Glutamatergic neuron (in vitro differentiated cells): ENCODE results near the gene CD300E. TPM values are rescaled to one million over a fixed set of nuclear protein-coding genes. Genes with fewer than 3 reads are reported as not detected.
"Not testable (repeated sequence)": the region's sequence is repeated elsewhere in the genome, so short reads cannot be mapped to it uniquely, and the experiment has no call there.

Experiments used
- DNase-seq: peaks from one replicate; pipeline ENCODE4 v3.0.0; 2022
- H3K27ac Mint-ChIP-seq: one replicate; pipeline ENCODE4 v1.8.0; 2020; ENCODE audit warnings: mild to moderate bottlenecking, mixed read lengths, inconsistent platforms; ENCODE audit not compliant: unreplicated experiment
- H3K27me3 Mint-ChIP-seq: one replicate; pipeline ENCODE4 v1.8.0; 2020; ENCODE audit warnings: mild to moderate bottlenecking, moderate library complexity, mixed read lengths, inconsistent platforms; ENCODE audit not compliant: unreplicated experiment
- H3K36me3 Mint-ChIP-seq: one replicate; pipeline ENCODE4 v1.8.0; 2020; ENCODE audit warnings: mild to moderate bottlenecking, mixed read lengths, inconsistent platforms; ENCODE audit not compliant: unreplicated experiment
- H3K4me1 Mint-ChIP-seq: one replicate; pipeline ENCODE4 v1.8.0; 2020; ENCODE audit warnings: mild to moderate bottlenecking, low read depth, mixed read lengths, inconsistent platforms; ENCODE audit not compliant: unreplicated experiment
- H3K4me3 Mint-ChIP-seq: one replicate; pipeline ENCODE4 v1.8.0; 2020; ENCODE audit warnings: mild to moderate bottlenecking, mixed read lengths, inconsistent platforms; ENCODE audit not compliant: unreplicated experiment
- H3K9me3 Mint-ChIP-seq: one replicate; pipeline ENCODE4 v1.8.0; 2020; ENCODE audit warnings: mild to moderate bottlenecking, moderate library complexity, mixed read lengths, inconsistent platforms; ENCODE audit not compliant: unreplicated experiment
- CTCF ChIP-seq: fragments of 200-600 bp; sonication (generic); IDR thresholded peaks from one replicate; pipeline ENCODE4 v1.5.0; 2021; ENCODE audit not compliant: partially characterized antibody, unreplicated experiment
- total RNA-seq: library from RNA; stranded (reverse); fragmentation: NEBNext Ultra II Directional; extraction: Animal tissue kit (Norgen Biotek cat#: 25700); gene quantifications from one replicate; pipeline ENCODE4 v1.2.1, GENCODE V29; 2021; ENCODE audit not compliant: unreplicated experiment

The CD300E gene
- total RNA-seq, 1 donor from 2014 or later: not detected

GRCh38 chr17:74631468-74632450, 8.2 kb upstream of the CD300E start:
- H3K36me3 Mint-ChIP-seq: no peaks in the 10 kb centered on the region
- H3K4me1 Mint-ChIP-seq: peaks cover 2% of the 10 kb centered on the region
- peaks cover 4% of the 10 kb centered on the region for H3K27me3 Mint-ChIP-seq
- TF ChIP-seq CTCF: no peak
- no peaks in the 10 kb centered on the region for H3K9me3 Mint-ChIP-seq
- H3K4me3 Mint-ChIP-seq: no peak overlapping the region
- DNase-seq: no peak
- H3K27ac Mint-ChIP-seq: peak overlapping the region; percentile 20

DNA sequence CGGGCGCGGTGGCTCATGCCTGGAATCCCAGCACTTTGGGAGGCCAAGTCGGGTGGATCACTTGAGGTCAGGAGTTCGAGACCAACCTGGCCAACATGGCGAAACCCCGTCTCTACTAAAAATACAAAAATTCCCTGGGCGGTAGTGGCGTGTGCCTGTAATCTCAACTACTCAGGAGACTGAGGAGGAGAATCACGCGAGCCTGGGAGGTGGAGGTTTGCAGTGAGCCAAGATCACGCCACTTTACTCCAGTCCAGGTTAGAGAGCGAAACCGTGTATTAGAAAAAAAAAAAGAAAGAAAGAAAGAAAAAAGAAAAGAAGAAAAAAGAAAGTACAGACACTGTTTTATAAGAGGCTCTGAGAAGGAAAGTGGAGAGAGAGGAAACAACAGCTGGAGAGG, 6.7 kb upstream of the CD300E start:
- H3K36me3 Mint-ChIP-seq, DNase-seq, H3K9me3 Mint-ChIP-seq: not testable (repeated sequence)

DNA sequence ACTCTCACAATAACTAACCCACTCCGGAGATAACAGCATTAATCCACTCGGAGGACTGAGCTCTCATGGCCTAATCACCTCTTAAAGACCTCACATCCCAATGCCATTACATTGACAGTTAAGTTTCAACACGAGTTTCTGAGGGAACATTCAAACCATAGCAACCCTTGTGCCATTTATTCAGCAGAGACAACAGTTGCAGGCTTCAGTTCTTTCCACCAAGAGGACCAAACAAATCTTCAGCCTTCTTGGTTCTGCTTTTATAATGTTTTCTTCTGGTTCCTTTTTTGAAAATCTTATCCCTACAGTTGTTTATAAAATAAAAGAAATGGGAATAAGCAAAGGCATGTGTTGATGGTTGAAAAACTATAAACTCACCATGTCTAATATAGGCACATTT, 2.1 kb upstream of the CD300E start:
- no peak overlapping the region for H3K27ac Mint-ChIP-seq
- no peak for DNase-seq
- no peaks in the 10 kb centered on the region for H3K36me3 Mint-ChIP-seq
- no peaks in the 10 kb centered on the region for H3K4me1 Mint-ChIP-seq
- H3K27me3 Mint-ChIP-seq: peaks cover 3% of the 10 kb centered on the region
- H3K4me3 Mint-ChIP-seq: no peak overlapping the region
- no peaks in the 10 kb centered on the region for H3K9me3 Mint-ChIP-seq
- no peak for TF ChIP-seq CTCF

More for the DNA sequence above, 6.7 kb upstream of the CD300E start:
- H3K4me3 Mint-ChIP-seq, H3K27me3 Mint-ChIP-seq, H3K4me1 Mint-ChIP-seq, H3K27ac Mint-ChIP-seq: not testable (repeated sequence)

DNA sequence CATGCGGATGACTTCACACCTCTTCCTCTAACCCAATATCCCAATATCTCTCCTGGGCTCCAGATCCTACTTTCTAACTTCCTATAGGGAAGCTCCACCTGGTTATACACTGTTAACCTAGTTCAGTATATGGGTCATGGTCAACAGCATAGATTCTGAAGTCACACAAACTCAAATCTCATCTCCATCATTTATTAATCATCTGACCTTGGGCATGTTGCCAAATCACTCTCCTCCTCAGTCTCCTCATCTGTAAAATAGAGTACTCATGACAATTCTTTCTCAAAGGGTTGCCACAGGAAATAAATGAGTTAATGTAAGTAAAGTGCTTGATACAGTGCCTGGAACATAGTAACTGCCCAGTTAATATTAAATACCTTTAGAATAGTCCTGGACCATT, 593 bp upstream of the CD300E start:
- no peak overlapping the region for H3K27ac Mint-ChIP-seq
- no peaks in the 10 kb centered on the region for H3K9me3 Mint-ChIP-seq
- peaks cover 3% of the 10 kb centered on the region for H3K4me1 Mint-ChIP-seq
- no peak for DNase-seq
- no peak overlapping the region for H3K4me3 Mint-ChIP-seq
- TF ChIP-seq CTCF: no peak
- no peaks in the 10 kb centered on the region for H3K36me3 Mint-ChIP-seq
- peaks cover 3% of the 10 kb centered on the region for H3K27me3 Mint-ChIP-seq

GRCh38 chr17:74619077-74619673, 4.4 kb downstream of the CD300E start:
- Mint-ChIP-seq H3K9me3 (peaks cover 14% of the 10 kb centered on the region), H3K4me3 (no peak overlapping the region), H3K4me1 (peaks cover 17% of the 10 kb centered on the region), H3K27me3 (peaks cover 7% of the 10 kb centered on the region), H3K36me3 (peaks cover 4% of the 10 kb centered on the region), H3K27ac (peak overlapping the region; percentile 78)
- TF ChIP-seq CTCF: no peak
- DNase-seq: no peak
